Epithelial cell of proximal tubule (primary cell): ENCODE data around the gene NREP. TPM values are rescaled to one million over a fixed set of nuclear protein-coding genes. Genes with fewer than 3 reads are reported as not detected.

Experiments
- DNase-seq: peaks from one replicate; pipeline ENCODE4 v3.0.0-alpha.2; 2011; ENCODE audit warnings: low read depth
- H3K4me3 ChIP-seq: 2 replicates; pipeline ENCODE4 v1.5.1; 2011; ENCODE audit warnings: low read depth, mild to moderate bottlenecking, low read length
- CTCF ChIP-seq: conservative IDR thresholded peaks from 2 replicates; pipeline ENCODE4 v1.5.1; 2012; ENCODE audit warnings: low read depth, mild to moderate bottlenecking, low read length
- total RNA-seq: library from RNA; depleted of rRNA; stranded (reverse); fragments of >200 nt; gene quantifications from 2 replicates; pipeline ENCODE4 v1.2.3, GENCODE V29; 2015

NREP gene
- total RNA-seq, 1 donor from 2014 or later = 58.6 TPM

GRCh38 chr5:111691914-111692313 is 65.1 kb downstream of the NREP start:
- H3K4me3 ChIP-seq = no peak overlapping the region
- DNase-seq = no peak
- TF ChIP-seq CTCF = no peak

- no peak overlapping the region for H3K4me3 ChIP-seq
- no peak for TF ChIP-seq CTCF
- no peak for DNase-seq
Measured at GRCh38 chr5:111691508-111691907, 65.5 kb downstream of the NREP start.

- DNase-seq = no peak
- no peak overlapping the region for H3K4me3 ChIP-seq
- TF ChIP-seq CTCF = no peak
Measured at GRCh38 chr5:111689357-111689935, 67.5 kb downstream of the NREP start.

GRCh38 chr5:111685969-111686368 is 71.0 kb downstream of the NREP start:
- no peak overlapping the region for H3K4me3 ChIP-seq
- DNase-seq = no peak
- TF ChIP-seq CTCF = peak; percentile 47

GRCh38 chr5:111682641-111683040 is 74.4 kb downstream of the NREP start:
- no peak for TF ChIP-seq CTCF

GRCh38 chr5:111682121-111682520 is 74.9 kb downstream of the NREP start:
- no peak for TF ChIP-seq CTCF
- no peak for DNase-seq
- no peak overlapping the region for H3K4me3 ChIP-seq

More at GRCh38 chr5:111682641-111683040, 74.4 kb downstream of the NREP start:
- no peak for DNase-seq
- H3K4me3 ChIP-seq = no peak overlapping the region

GRCh38 chr5:111681414-111682120 is 75.4 kb downstream of the NREP start:
- TF ChIP-seq CTCF = no peak
- DNase-seq = no peak
- H3K4me3 ChIP-seq = no peak overlapping the region
